GM12892 (cell line): ENCODE results near the gene CEMIP2.

Source experiments
- DNase-seq: peaks from one replicate; pipeline ENCODE4 v3.0.0; 2011; ENCODE audit not compliant: insufficient read length
- FAIRE-seq: peaks from 2 replicates; lab custom pipeline; 2011; peaks lifted over from hg19 to GRCh38; lab: Jason Lieb, UNC
- POLR2A ChIP-seq: IDR thresholded peaks from 2 replicates; pipeline ENCODE4 v1.6.1; 2011; ENCODE audit warnings: low read depth, low read length, control low read depth
- POLR2AphosphoS5 ChIP-seq: IDR thresholded peaks from 2 replicates; pipeline ENCODE4 v1.6.1; 2011; ENCODE audit warnings: low read depth, low read length, control low read depth
- TAF1 ChIP-seq: IDR thresholded peaks from 2 replicates; pipeline ENCODE4 v1.6.1; 2011; ENCODE audit warnings: low read depth, mild to moderate bottlenecking, control low read depth, low read length, borderline replicate concordance

The CEMIP2 gene

DNA sequence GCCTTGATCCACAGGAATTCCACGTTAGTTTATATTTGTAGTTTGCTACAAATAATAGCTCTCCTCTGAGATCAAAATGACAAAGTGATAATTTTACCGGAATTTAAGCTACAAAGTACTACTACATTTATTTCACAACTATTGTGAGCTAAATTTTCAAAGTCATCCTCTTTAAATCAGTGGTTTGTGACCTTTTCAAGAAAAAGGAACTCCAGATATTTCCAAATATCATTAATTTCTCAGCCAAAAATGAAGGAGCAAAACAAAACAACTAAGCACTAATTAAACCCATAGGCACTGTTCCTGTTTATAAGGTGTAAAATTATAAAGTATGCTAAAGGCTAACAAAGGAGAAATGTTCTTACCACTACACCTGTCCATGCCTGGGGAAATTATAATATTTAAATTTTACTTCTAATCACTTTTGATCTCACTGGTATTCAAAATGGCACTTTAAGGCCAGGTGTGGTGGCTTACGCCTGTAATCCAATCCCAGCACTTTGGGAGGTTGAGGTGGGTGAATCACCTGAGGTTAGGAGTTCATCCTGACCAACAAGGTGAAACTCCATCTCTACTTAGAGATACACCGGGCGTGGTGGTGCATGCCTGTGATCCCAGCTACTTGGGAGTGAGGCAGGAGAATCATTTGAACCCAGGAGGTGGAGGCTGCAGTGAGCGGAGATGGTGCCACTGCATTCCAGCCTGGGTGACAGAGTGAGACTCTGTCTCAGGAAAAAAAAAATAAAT lies 77.5 kb downstream of the CEMIP2 start:
- FAIRE-seq: no peak
- no peak for DNase-seq
- no peak for TF ChIP-seq POLR2A
- TF ChIP-seq TAF1: no peak
- no peak for TF ChIP-seq POLR2AphosphoS5

DNA sequence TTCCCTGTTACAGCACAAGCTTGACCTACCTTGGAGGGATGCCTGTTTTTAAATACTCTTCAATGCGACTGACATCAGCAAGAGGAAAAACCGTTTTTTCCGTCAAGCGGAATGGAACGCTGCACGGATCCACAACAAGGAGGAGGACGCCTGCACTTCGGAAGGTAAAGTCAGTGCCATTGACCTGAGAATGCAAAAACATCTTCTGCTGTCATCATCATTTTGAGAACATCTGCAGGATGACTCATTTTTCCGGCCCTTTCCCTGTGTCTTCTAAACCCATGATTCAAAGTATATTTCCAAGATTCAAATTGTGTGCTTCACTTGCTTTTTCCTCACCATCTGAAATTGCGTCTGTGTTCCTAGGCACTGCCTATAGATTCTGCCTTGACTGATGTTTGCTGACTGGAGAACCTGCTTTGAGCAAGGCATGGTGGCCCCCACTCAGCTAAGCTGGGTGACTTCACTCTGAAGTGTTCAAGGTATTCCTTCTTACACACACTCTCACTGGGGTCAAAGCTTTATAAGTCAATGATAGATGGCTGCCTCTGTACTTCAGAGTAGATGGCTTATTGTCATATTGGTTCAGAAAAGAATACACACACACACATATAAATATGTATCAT lies 78.1 kb downstream of the CEMIP2 start:
- DNase-seq: no peak
- no peak for FAIRE-seq
- TF ChIP-seq TAF1 (no peak), POLR2AphosphoS5 (no peak), POLR2A (no peak)

DNA sequence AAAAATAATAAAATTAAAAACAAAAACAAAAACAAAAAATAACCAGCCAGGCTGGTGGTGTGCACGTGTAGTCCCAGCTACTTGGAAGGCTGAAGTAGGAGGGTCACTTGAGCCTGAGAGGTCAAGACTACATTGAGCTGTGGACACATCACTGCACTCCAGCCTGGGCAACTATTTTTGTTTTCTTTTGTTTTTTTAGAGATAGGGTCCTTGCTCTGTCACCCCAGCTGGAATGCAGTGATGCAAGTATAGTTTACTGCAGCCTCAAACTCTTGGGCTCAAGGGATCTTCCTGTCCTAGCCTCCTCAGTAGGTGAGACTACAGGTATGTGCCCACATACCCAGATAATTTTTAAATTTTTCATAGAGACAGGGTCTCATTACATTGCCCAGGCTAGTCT lies 80.6 kb downstream of the CEMIP2 start:
- DNase-seq (no peak), FAIRE-seq (no peak)
- no peak for TF ChIP-seq TAF1
- TF ChIP-seq POLR2A: no peak
- TF ChIP-seq POLR2AphosphoS5: no peak

DNA sequence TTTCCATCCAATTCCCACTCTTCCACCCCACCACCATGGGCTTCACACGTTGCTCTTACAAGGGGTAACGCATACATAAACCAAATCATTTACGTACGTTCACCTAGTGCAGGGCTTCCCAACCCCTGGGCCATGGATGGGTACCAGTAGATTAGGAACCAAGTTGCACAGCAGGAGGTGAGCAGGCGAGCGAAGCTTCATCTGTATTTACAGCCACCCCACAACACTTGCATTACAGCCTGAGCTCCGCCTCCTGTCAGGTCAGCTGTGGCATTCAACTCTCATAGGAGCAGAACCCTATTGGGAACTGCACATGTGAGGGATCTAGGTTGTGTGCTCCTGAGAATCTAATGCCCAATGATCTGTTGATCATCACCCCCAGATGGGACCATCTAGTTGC lies 82.3 kb downstream of the CEMIP2 start:
- DNase-seq (no peak), FAIRE-seq (no peak)
- TF ChIP-seq TAF1: no peak
- TF ChIP-seq POLR2A: no peak
- TF ChIP-seq POLR2AphosphoS5: no peak

DNA sequence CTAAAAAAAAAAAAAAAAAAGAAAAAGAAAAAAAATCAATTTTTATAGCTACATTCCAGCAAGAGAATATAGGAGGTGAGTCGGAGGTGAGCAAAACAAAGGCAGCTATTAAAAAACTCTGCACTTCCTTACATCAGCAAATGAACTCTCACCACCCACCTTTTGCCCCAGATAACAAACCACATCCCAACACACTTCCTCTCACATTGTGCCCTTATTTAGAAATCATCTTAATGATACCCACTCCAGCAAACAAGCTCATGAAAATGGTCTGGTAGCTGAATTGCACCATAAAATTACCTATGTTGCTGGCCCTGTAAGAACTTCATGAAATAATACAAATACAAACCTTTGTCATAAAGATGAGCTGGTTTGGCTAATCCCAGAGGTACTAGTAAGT lies 82.9 kb downstream of the CEMIP2 start:
- FAIRE-seq: no peak
- TF ChIP-seq TAF1 (no peak), POLR2A (no peak), POLR2AphosphoS5 (no peak)
- no peak for DNase-seq

DNA sequence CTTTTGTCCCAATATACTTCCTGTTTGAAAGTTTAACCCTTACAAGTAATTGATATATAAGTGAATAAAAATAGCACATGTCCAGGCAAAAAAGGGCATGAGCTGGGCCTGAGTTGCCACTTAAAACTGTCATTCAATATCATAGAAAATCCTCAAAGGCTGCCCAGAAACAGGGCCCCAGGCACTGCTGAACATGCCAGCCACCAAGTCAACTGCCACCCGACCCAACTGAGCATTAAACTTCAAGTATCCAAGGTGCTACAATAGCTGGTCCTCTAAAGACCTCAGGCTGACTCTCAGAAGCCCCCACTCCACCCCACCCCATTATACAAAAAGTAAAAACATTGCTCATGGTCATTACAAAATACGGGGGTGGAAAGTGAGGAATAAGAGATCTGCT lies 83.7 kb downstream of the CEMIP2 start:
- DNase-seq (no peak), FAIRE-seq (no peak)
- TF ChIP-seq POLR2A: no peak
- no peak for TF ChIP-seq POLR2AphosphoS5
- no peak for TF ChIP-seq TAF1

DNA sequence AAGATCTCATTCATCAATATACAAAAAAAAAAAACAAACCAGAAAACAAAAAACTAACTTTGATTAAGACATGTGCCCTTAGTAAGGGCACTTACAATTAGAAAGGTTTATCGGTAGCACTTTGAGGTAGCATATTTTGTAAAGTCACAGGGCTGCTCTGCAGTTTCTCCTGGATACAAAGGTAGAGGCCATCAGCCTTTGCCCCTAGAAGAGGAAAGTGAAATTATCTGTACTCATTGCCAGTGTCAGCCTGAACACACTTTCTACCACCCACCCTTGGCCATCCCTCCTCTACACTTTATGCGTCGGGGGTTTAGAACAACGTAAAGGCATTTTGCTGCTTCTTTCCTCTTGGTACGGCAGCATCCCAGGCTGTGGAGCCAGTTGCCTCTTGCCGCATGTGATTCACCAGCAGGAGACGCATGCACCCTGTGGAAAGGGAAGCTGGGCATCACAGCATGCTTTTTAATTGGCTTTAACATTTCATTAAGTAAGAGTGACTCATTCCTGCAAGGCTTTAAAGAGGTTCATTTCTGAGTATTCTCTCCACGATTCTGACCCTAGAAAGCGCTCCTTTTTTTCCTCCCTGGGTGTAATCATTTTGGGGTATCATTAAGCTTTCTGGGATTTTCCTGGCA lies 84.6 kb downstream of the CEMIP2 start:
- no peak for DNase-seq
- FAIRE-seq: no peak
- TF ChIP-seq TAF1: no peak
- TF ChIP-seq POLR2A: no peak
- TF ChIP-seq POLR2AphosphoS5: no peak

DNA sequence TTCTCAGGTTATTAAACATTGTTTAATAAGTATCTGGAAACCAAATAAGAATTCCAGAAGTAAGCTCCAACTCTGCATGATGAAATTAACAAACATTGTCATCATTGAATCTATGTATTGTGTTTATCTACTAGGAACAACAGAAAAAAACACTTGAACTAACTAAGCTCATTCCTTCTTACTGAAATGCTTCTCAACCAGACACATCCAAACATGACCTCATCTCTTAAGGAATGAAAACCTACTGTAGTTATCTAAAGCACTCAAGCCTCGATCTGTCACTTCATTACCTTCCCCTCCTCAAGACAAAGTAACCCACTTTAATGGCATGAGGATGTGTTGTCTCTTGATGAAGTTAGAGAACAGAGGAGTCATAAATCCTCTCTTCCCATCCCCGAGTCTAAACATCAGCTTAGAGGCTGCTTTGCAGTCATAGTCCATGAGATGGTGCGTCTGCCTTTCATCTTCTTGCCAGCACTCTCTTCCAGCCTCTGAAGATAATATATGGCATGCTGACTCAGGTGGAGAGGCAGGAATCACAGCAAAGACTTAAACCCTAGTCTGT lies 86.5 kb downstream of the CEMIP2 start:
- DNase-seq (no peak), FAIRE-seq (no peak)
- TF ChIP-seq POLR2AphosphoS5 (no peak), POLR2A (no peak), TAF1 (no peak)

DNA sequence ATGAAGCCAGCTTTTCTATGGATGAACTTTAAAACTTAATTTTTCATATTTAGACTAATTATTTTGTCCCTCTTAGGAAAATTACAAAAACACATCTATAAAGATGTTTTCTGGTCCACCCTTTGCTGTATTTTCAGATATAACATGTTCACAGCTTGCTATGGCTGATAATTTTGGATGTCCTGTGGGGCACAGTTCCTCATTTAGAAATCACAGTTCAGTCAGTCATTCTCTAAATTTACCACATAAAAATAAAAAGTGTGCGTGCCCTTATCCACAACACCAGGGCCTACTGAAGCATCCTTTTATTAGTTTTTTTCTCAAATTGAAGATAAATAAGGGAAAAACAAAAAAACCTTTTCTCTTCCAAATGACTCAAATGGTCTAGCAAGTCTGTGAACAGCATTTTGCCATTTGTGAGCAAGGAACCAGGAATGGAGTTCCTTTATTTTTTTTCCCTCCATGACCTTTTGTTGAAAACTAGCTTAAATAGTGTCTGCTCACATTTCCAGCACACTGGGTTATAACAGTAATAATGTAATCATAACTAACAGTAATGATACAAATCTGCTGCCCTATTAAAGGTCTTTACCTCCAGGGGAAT lies 87.1 kb downstream of the CEMIP2 start:
- DNase-seq (no peak), FAIRE-seq (no peak)
- no peak for TF ChIP-seq POLR2A
- TF ChIP-seq TAF1: no peak
- TF ChIP-seq POLR2AphosphoS5: no peak

DNA sequence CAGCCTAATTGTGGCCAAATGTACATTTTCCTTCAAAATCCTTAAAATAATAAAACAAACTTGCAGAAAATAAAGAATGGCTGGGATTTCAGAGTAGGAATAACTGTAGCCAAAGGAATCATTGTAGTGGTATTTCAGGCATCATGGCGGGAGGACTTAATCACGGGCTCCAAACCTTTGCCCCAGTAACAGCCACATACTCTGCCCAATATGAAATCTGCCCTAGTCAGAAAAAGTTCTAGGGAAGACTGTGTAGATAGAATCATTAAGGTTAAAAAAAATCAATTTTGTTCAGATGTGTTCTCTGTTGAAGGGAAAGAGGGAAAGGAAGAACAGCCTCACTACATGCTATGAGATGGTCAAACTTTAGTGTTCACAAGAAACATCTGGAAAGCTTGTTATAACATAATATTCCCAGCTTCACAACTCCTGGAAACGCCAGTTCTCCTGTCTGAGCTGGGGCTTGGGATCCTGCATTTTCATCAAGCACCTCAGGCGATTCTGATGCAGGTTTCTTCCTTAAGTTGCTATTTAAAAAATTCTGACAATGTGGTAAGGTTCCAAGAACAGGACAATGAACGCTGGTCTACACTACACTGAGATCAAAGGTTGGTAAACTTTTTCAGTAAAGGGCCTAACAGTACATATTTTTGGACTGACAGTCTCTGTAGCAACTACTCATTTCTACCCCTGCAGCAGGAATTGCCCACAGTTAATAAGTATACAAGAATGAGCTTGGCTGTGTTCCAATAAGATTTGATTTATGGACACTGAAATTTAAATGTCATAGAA lies 87.9 kb downstream of the CEMIP2 start:
- no peak for FAIRE-seq
- no peak for DNase-seq
- TF ChIP-seq POLR2AphosphoS5: no peak
- TF ChIP-seq POLR2A: no peak
- no peak for TF ChIP-seq TAF1

DNA sequence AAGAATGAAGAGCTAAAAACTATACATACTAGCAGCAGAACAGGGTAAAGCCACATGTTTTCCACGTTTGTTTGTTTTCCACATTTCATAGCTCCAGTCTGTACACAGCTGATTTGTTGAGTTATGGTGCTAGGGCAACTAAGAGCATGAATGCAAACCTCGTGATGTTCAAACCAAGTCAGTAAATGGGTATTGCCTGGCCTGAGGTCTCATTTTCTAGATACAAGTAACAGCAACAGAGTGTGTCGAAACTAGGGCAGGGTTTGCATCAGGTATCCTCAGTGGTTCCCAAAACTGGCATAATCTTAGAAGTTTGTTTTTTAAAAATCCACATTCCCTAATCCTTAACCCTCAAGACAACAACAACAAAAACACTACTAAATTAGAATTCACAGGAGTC lies 89.3 kb downstream of the CEMIP2 start:
- TF ChIP-seq TAF1 (no peak), POLR2AphosphoS5 (no peak), POLR2A (no peak)
- FAIRE-seq (no peak), DNase-seq (no peak)

DNA sequence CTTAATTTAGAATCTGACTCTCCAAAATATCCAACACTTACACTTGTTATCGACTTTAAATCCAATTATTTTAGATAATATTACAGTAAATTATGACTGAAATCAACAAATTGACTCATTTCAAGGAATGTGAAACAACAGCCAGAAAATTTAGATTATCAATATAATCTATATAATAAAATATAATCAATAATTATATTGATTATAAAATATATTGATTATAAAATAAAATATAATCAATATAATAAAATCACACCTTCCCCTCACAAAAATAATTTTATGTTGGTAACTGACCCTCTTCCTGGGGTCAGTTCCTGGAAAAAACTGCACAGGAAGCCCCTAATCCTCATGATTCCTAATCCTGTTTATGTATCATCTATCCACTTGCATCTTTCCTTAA lies 91.1 kb downstream of the CEMIP2 start:
- TF ChIP-seq TAF1 (no peak), POLR2A (no peak), POLR2AphosphoS5 (no peak)
- FAIRE-seq (no peak), DNase-seq (no peak)
